Nephron progenitor cell (in vitro differentiated cells): ENCODE results near the gene TMEM234.

ENCODE experiments used
- DNase-seq: peaks from one replicate; pipeline ENCODE4 v3.0.0; 2021
- H3K27ac Mint-ChIP-seq: 2 replicates; pipeline ENCODE4 v1.8.0; 2021; ENCODE audit warnings: mild to moderate bottlenecking, moderate library complexity, mixed read lengths
- H3K27me3 Mint-ChIP-seq: 2 replicates; pipeline ENCODE4 v1.8.0; 2021; ENCODE audit warnings: mild to moderate bottlenecking, low read depth, mixed read lengths; ENCODE audit not compliant: poor library complexity
- H3K36me3 Mint-ChIP-seq: 2 replicates; pipeline ENCODE4 v1.8.0; 2021; ENCODE audit warnings: low read depth, mixed read lengths
- H3K4me1 Mint-ChIP-seq: 2 replicates; pipeline ENCODE4 v1.8.0; 2021; ENCODE audit warnings: mixed read lengths
- H3K4me3 Mint-ChIP-seq: 2 replicates; pipeline ENCODE4 v1.8.0; 2021; ENCODE audit warnings: mild to moderate bottlenecking, moderate library complexity, mixed read lengths
- H3K9me3 Mint-ChIP-seq: 2 replicates; pipeline ENCODE4 v1.8.0; 2021; ENCODE audit warnings: mild to moderate bottlenecking, moderate library complexity, mixed read lengths
- TF ChIP-seq, protein P1 (sequence below): fragments of 200-600 bp; sonication (generic); IDR thresholded peaks from 2 replicates; pipeline ENCODE4 v1.5.0; 2021; ENCODE audit warnings: antibody characterized with exemption

Gene TMEM234

DNA sequence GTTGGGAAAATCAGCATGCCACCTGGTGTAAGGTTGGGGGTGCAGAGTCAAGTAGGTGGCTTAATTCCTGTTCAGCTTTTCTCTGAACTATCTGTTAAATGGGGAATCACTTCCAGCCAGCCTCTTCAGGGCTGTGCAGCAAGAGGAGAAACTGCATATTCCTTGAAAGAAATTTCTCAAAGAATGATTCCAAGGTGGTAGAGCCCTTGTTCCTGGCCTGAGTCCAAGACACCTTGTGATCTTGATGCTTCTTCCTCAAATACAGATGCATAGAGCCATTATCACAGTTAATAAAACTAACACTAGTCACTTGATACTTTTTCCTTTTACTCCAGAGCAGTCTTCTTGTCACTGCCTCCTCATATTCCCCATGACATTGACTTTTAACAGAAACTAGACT lies 37.5 kb downstream of the TMEM234 start:
- Mint-ChIP-seq H3K27me3 (peaks cover 2% of the 10 kb centered on the region), H3K4me3 (no peak overlapping the region), H3K27ac (no peak overlapping the region), H3K4me1 (peaks cover 30% of the 10 kb centered on the region), H3K9me3 (no peaks in the 10 kb centered on the region), H3K36me3 (peaks cover 77% of the 10 kb centered on the region)
- DNase-seq = no peak
- TF ChIP-seq, protein P1, sequence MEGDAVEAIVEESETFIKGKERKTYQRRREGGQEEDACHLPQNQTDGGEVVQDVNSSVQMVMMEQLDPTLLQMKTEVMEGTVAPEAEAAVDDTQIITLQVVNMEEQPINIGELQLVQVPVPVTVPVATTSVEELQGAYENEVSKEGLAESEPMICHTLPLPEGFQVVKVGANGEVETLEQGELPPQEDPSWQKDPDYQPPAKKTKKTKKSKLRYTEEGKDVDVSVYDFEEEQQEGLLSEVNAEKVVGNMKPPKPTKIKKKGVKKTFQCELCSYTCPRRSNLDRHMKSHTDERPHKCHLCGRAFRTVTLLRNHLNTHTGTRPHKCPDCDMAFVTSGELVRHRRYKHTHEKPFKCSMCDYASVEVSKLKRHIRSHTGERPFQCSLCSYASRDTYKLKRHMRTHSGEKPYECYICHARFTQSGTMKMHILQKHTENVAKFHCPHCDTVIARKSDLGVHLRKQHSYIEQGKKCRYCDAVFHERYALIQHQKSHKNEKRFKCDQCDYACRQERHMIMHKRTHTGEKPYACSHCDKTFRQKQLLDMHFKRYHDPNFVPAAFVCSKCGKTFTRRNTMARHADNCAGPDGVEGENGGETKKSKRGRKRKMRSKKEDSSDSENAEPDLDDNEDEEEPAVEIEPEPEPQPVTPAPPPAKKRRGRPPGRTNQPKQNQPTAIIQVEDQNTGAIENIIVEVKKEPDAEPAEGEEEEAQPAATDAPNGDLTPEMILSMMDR = no peak

DNA sequence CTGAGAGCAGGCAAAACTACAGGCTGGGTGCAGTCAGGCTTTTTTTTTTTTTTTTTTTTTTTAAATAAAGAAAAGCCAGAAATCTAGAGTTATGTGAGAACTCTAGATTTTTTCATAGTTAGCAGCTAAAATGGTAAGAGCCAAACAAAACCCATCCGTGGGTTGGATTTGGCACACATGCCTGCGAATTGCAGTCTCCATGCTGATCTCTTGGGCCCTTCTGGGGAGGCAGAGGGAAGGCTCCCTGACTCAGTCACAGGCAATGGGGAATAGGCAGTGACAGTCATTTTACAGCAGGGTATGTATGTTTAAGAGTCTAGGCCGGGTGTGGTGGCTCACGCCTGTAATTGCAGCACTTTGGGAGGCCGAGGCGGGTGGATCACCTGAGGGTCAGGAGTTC lies 40.1 kb downstream of the TMEM234 start:
- Mint-ChIP-seq H3K27ac (no peak overlapping the region), H3K4me3 (peak overlapping the region; percentile 5), H3K36me3 (peaks cover 56% of the 10 kb centered on the region), H3K27me3 (no peaks in the 10 kb centered on the region), H3K9me3 (no peaks in the 10 kb centered on the region), H3K4me1 (peaks cover 36% of the 10 kb centered on the region)
- TF ChIP-seq, protein P1 = no peak
- no peak for DNase-seq

DNA sequence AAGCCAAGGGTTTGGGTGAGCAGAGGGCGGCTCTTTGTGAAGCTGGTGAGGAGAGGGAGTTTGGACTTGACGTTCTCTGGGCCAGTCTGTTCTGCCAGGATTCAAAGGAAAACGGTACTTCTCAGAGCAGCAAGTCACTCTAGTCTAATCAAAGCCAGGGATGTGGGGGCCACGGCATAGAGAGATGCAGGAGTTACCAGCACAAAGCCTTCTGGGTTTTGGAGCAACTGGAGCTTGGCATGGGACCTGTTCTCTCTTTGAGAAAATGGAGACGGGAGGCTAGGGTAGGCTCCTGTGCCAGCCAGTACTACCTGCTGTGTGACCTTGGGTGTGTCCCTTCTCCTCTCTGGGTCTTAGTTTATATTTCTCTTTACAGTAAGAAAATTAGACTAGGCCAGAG lies 40.6 kb downstream of the TMEM234 start:
- Mint-ChIP-seq H3K27me3 (no peaks in the 10 kb centered on the region), H3K9me3 (no peaks in the 10 kb centered on the region), H3K4me1 (peaks cover 36% of the 10 kb centered on the region), H3K27ac (peak overlapping the region; percentile 77), H3K36me3 (peaks cover 58% of the 10 kb centered on the region), H3K4me3 (peak overlapping the region; percentile 94)
- DNase-seq = no peak
- TF ChIP-seq, protein P1 = no peak

DNA sequence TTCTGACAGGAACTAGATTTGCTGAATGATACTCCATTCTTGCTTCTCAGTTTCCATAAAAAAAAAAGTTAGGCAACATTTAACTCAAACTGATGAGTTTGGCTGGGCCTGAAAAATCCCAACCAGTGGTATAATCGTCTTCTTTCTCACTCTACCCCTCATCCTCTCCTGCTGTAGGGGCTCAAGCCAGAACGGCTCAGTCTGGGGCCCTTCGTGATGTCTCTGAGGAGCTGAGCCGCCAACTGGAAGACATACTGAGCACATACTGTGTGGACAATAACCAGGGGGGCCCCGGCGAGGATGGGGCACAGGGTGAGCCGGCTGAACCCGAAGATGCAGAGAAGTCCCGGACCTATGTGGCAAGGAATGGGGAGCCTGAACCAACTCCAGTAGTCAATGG lies 41.1 kb downstream of the TMEM234 start:
- Mint-ChIP-seq H3K27ac (peak overlapping the region; percentile 77), H3K4me3 (peak overlapping the region; percentile 94), H3K27me3 (no peaks in the 10 kb centered on the region), H3K4me1 (peaks cover 31% of the 10 kb centered on the region), H3K36me3 (peaks cover 57% of the 10 kb centered on the region), H3K9me3 (no peaks in the 10 kb centered on the region)
- TF ChIP-seq, protein P1 = no peak
- no peak for DNase-seq

DNA sequence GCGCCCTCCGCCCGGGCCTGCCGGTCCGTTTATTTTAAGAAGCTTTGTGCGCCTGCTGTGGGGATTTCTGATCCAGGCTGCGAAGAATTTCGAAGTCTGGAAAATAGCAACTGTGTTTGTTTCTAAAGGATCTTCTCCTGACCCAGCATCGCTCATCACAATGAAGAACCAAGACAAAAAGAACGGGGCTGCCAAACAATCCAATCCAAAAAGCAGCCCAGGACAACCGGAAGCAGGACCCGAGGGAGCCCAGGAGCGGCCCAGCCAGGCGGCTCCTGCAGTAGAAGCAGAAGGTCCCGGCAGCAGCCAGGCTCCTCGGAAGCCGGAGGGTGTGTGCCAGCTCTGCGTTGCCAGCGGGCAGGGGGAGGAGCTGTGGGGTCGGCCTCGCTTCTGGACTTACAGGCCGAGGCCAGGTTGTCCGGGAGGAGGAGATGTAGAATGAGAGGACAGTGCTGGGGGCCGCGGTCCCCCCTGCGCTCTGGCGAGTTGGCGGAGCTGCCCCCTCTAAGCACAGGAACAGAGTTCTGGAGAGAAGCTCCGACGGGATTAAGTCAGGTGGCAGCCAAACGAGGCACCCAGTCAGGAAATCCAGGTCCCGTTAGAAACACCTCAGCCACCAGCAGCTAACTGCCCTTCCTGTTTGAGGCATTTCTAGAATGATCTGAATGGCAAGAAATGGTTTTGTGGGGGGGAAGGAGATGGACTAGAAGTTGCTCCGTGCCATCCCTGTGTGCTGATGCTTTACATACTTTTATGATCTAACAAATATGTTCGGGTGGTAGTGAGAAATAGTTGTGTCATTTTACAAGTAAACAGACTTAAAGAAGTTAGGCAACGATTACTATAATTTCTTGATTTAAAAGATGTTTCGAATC lies 41.7 kb downstream of the TMEM234 start:
- DNase-seq = peak; percentile 56
- peaks cover 31% of the 10 kb centered on the region for H3K4me1 Mint-ChIP-seq
- TF ChIP-seq, protein P1 = no peak
- H3K4me3 Mint-ChIP-seq = peak overlapping the region; percentile 94
- no peaks in the 10 kb centered on the region for H3K9me3 Mint-ChIP-seq
- H3K27ac Mint-ChIP-seq = peak overlapping the region; percentile 99
- peaks cover 54% of the 10 kb centered on the region for H3K36me3 Mint-ChIP-seq
- H3K27me3 Mint-ChIP-seq = no peaks in the 10 kb centered on the region
